GM21381 (cell line): ENCODE measurements around the gene PALLD.

Experiments used
- ATAC-seq: cut with Tn5 transposase; IDR thresholded peaks from one replicate; pipeline ENCODE4 v1.9.1; 2021; ENCODE audit warnings: mild to moderate bottlenecking, moderate library complexity; ENCODE audit not compliant: unreplicated experiment

PALLD gene

DNA sequence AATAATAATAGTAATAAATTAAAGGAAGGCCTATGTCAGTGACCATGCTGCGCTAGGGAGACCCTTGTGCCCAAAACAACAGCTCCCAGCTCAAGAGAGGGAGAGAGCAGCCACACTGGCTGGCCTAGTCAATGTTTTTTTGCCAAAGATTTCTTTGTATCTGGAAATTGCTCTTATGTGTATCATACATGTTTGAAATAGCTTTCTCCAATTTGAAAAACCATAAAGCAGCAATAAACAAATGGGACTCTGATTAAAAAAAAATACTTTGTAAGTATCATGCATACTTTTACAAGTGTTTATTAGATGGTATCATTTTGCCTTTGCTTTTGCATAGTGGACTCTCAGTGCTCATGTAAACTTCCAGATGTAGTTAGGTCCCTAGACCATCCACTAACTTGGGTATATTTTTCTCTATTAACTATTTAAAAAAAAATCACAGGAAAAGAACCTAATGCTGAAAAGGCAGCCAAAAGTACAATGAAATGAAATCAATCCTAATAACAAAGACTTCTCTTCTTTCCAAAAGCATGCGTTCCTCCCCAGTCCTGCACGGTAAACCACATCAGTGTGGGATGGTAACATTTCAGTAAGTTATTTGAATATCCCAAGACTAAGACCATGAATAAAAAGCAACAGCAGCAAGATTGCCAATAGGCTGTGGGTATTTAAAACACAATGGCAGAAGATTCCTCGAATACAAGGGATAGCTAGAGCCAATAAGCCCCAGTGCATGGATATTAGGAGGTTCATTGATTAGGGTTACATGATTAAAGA lies 117.6 kb downstream of the PALLD start:
- ATAC-seq: no peak

DNA sequence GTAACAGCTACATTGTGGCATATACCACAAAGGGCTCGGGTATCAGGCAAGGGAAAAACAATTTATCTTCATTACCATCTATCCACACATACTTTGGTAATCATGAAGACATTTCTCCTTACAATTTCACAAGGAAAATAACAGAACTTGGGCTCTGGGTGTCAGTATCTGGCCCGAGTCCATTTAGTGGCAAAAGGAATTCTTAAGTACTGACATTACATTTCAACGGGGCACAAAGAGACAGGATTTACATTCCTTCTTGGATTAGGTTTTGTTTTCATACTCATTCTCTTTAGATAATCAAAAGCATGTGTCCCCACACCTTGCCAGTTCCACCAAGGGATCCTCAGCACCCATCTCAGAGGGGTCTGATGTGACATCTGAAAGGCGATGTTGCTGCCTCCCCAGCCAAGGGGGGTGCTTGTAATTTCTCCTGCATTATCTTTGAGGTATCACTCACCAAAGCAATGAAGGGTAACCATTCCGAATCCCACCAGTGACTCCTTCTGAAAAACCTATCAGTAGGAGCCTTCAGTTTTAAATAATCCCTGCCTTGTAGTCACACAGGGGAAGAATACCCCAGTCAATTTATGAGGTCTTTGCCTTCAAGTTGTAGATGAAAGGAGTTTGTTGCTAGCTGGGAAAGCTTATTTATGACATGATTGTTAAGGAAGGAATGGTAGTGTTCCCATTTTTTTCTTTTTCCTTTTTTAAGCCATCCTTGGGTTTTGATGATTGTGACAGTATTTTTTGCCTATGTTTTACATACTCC lies 118.6 kb downstream of the PALLD start:
- ATAC-seq: no peak

DNA sequence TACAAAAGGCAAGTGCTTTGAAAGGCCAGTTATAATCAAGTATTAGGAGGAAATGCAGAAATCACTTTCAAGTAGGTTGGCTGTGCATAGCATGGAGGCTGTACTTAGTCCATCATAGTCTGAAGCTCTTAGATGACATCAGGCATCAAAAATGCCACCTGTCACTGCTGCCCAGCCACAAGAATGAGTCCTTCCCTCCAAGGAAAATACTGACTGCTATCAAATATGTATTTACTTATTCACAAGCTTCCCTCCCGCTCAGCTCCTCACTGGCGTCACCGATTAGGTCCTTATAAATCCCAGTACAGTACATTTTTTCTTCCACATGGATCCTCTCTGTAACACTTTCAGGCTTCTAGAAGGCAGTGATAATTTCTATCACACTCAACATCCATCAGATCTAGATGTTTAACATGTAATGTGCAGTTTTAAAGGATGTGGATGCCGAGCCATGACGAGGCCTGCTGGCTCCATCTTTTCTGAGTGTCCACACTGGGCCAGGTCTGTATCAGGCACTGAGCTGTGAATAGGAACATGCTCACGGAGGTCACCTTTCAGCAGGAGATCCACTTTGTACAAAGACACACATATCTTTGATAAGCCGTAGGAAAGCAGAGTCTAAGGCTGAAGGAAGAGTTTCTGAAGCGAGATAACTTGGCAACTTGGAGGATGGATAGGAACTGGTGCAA lies 121.9 kb downstream of the PALLD start:
- no peak for ATAC-seq

DNA sequence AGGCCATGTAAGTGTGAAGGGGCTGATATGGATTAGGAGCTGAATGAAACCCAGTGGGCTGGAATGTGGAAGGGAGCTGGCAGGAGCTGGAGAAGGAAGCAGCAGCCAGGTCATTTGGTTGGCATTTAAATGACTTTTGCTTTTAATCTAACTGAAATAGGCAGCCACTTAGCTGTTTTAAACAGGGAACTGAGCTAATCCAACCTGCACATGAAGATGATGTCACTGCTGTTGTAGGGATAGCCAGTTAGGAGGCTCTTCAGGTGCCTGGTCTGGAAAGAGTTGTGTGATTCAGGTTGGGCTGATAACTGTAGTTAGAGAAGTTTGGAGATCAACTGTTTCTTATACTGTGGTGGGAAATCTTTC lies 122.4 kb downstream of the PALLD start:
- no peak for ATAC-seq

DNA sequence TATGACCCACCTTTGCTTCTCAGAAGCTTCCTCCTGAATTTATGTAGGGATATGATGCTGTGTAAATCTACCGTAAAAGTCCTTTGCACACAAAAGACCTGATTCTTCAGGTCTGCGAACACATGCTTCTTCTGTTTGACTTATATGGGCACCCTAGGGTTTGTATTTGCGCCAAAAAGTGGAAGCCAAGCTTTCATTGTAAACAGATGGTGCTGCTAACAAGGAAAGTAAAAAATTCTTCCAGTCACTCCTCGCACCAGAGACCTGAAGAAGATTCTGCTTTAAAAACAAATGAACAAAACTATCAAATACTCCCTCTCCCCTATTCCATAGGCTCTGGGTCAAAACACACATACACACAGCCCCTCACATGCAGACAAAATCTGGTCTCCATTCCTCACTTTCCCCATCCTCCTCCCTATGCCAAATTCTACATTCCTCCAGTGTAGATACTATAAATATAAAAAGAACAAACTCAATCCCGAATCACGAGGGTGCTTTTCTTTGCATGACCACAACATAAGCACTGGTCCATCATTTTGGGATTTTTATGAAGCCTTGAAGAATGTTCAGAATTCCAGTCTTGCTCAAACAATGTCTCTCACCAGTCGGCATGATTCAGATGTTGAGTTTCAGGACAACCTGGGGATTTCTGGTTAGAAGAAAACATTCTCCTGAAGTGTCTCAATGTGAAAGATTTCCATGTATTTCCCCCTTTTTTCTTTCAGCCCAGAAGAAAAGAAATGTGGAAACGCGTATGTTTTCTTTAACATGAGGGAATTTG lies 125.1 kb downstream of the PALLD start:
- ATAC-seq: no peak

DNA sequence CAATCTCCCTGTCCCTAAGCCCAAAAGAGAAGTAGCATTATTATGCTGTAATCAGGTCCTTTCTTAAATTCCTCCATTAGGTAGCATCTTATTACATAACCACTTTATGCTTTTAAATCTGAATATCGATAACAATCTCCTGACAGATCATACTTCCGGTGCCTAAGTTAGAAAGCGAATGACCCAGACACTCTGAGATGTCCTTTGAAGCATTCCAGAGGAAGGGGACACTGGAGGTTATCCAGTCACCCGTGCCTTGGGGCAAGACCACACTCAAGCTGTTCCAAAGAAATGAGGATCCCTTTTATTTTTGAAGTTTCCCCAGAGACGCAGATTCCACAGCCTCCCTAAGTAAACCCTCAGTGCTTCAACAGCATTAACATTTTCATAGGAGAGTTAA lies 125.7 kb downstream of the PALLD start:
- ATAC-seq: no peak

DNA sequence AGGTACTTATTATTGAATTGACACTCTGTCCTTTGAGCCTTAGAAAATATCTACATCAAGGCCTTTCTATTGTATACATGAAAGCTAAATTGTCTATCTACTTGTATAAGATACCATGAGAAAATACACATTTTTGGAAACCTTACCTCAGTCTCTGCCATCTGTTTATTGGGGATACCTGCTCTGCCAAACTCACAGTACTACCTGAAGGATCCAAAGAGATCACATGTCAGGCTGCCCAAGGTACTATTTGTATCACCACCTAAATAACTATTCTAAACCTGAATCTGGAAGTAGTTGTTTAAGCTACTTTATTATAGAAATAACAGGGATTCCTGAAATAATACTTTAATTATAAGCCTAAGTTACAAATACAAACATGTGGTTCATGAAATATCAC lies 126.2 kb downstream of the PALLD start:
- ATAC-seq: no peak

DNA sequence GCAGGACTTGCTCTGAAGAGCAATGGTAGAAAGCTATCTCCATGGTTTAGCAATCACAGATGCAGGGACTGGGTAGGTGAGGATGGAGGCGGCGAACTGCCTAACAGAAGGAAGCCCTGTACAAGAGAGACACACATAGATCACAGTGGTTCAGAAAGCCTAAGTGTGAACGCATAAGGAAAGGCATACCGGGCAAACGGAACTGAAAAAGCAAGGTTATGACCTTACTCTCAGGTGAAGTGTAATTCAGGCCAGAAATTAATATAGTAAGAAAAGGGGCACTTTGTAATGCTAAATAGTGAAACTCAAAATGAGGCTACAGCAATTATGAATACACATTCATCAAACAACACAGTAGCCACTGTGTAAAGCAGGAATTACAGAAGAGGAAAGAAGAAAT lies 126.6 kb downstream of the PALLD start:
- ATAC-seq: no peak

DNA sequence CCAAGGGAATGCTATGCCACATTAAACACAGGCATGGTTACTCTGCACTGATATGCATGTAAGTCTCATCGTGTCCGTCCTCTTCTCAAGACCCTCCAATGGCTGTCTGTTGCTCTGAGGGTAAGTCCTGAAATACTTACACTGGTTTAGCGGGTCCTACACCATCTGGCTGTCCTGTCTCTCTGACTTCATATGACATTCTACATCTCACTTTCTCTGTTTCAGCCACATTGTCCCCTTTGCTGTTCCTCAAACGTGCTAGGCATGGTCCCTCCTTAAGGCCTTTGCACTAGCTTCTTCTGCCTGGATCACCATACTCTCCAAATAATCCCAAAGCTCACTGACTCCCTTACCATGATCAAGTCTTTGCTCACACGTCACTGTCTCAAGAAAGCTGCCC lies 131.4 kb downstream of the PALLD start:
- no peak for ATAC-seq

DNA sequence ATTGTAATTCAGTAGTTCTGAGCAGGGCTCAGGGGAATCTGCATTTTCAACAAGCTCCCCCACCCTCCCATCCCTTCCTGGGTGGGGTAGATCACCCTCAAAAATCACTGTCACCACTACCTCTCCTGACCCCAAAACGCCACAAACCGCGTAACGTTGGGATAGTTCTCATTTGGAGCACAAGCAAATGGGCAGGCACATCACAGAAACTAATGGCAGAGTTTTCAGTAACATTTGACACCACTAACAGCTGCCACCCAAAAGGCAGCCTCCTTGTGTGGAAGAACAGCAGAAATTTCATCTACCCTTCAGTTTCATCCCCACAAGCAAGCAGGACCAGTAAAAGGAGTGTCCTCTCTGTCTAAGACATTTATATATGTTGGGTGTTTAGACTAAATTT lies 132.7 kb downstream of the PALLD start:
- ATAC-seq: no peak

DNA sequence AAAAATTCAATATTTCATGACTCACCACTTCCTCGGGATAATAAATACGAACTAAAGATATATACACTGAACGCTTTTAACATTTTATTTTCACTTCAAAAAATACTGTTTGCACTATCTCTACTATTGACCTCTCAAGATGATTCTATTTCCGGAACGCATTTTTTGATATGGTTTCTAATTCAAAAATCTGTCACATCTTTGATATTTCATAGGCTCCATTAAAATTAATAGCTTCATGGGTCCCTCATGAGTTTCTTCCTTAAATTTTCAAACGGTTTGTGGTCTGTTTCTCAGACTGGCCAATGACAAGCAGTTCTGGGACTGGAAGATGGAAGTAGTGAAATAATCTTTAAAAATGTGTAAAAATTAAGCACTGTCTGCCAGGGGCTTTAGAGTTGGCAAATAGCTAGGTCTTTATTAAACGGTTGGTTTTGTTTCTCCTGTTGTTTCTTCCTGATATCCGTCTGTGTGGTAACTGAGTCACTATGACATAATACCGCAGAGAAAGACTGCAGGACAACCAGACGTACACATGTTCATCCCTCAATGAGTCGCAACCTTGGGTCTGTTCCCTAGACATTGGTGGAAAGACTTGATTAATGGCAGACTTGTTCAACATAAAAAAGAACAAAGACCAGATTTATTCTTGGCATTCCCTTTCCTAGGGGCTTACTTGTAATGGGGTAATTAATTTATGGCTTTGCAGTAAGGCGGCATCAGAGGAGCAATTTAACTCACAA lies 133.8 kb downstream of the PALLD start:
- ATAC-seq: no peak

DNA sequence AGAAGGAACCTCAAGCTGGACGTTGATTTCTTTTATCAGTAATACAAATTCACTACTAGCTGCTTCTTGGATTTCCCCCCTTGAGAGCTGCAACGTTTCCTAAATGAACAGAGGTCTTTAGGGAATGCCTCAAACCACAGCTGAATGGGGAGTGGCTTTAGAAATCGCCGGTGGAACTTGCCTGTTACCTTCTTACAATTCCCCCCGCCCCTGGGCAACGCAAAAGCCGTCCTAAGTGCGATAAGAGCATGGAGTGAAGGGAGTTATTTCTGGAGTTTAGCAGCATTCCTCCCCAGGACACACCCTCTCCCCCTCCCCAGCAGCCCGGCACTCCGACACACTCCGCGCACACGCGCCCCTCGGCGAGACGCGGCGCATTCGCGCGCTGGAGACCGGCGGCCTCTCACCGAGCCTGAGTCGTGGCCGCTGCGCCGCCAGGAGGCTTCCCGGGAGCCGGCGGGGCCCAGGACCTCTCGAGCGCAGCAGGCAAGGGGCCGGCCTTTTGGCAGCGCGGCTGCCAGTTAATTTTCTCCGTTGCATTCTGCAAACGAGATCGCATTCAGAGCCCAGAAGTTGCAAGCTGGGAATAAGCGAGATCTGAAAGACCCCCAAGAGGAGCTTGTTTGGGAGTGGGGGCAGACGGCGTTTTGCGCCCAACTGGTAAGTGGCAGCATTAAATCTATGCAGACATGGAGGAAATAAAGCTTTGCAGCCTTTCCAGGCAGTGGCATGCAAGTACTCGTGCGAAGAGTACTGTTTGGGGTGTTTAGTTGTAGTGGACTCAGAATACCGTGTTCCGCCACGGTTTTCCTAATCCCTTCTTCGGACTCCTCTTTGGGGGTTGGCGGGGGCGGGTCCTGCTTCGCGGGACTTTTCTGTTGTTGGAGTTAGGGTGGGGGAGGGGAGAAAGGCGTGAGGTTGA lies 134.7 kb downstream of the PALLD start:
- ATAC-seq: no peak

DNA sequence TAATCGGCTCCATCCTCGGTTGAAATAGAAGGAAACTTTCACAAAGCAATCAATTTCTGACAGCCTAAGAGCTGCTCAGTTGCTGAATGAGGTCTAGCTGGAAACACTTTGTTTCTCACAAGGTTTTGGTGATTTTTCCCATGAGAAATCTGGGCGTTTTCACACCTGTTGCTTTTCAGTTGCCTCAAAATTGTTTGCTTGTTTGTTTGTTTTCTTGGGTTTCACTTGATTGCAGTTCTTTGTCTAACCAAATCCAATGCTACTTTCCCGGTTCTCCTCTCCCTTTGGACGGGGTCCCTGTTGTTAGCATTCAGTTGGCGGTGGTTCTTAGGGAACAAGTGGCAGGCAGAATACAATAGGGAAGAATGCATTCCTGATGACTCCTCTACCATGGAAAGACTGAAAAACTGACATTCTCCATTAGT lies 135.5 kb downstream of the PALLD start:
- no peak for ATAC-seq

DNA sequence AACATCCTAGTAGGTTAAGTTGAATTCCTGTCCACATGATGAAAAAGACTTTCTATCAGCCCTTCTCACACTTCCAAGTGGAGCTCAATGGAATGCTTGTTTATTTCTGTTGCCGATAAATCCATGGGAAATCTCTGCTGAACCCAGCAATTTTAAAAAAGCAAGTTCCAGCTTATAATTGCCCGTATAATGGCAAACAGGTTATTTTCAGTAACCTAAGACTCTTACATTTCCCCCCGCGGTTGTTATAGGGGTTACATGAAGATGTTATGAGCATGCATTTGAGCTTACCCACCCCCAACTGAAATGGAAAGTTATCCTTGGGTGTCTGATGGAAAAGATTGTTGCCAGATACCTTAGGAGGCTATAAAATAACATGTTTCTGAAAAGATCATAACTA lies 136.2 kb downstream of the PALLD start:
- no peak for ATAC-seq

DNA sequence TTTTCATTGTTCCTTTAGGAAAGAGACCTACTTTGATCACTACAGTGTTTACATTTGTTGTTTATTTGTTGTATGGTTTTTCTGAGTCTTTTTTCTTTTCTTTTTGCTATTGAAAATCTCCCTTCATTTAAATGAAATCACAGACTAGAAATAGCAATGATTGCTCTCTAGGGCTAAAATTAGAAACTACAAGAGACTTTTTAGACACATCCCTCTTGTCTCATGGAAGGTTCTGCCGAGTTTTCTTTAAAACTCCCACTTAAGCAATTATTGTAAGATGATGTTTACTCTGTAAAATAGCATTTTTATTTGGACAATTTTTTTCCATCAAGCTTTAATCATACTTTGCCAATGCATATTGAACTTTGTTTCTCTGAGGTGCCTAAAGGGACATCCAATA lies 136.6 kb downstream of the PALLD start:
- ATAC-seq: no peak

DNA sequence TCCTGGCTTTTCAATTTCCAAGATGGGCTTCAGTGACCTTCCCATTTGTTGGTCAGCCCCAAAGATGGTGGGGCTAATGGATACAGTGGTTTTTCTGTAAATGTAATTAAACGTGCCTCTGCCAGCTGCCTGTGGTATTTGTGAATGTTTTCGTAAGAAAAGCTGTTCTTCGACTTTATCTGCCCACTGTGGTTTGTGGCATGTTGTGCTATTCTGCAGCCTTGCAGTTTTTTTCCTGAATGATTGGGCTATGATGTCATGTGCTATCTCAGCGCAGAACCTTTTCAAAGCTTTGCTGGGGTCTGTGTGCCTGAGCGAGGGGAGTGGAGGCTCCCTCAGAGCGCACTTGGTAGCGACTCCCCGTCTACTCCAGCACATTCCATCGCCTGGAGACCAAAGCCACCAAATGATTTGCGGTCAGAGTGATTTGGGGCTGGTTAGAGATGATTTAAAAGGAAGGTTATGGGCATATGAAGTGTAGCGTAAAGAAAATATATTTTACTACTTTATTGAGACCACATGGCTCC lies 137.5 kb downstream of the PALLD start:
- no peak for ATAC-seq

DNA sequence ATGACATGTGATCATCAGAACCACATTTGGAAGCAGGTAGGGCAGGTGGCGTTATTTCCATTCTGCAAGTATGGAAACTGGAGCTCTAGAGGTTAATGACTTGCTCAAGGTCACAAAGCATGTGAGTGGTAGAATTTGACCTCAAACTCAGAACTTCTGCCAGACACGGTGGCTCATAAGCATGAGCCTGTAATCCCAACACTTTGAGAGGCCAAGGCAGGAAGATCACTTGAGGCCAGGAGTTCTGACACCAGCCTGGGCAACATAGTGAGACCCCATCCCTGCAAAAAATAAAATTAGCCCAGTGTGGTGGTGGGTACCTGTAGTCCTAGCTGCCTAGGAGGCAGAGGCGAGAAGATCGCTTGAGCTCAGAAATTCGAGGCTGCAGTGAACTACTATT lies 139.2 kb downstream of the PALLD start:
- ATAC-seq: no peak

DNA sequence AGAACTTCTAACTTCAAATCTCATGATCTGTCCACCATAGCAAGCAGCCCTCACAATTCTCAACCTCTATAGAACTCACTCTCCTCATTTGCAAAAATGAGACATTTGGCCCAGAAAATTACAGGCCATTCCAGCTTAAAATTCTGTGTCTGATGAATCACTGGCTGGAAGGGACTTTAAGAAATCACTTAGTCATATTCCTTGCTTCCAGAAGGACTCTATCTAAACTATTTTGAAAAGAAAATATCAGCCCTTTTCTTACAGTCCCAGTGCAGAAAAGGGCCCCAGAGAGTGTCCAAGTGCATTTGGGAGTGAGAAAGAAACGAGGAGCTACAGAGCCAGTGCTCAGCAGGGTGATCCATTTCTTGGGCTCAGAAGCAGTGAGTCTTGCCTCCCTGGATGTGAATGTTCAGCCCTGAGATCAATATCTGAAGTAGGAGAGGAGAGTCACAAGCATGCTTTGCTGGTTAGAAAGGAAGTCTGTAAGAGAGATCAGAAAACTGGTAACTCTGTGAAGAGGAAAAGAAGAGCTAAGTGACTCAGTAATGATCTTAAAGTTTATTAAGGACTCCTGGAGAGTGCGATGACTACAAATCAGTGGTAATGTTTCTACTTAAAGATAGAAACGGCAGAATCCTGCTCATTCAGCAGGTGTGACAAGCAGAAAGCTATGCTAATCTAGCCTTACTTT lies 139.8 kb downstream of the PALLD start:
- ATAC-seq: no peak
